Activated CD8-positive, alpha-beta memory T cell treated with anti-CD3 and anti-CD28 coated beads for 24 hours (primary cell): ENCODE data around the gene NIT2.
"Not testable (repeated sequence)": the region's sequence is repeated elsewhere in the genome, so short reads cannot be mapped to it uniquely, and the experiment has no call there.

Source experiments
- DNase-seq: peaks from one replicate; pipeline ENCODE4 v3.0.0-alpha.2; 2020

NIT2 gene

GRCh38 chr3:100334488-100335351 is at the start of gene NIT2:
NIT2 (plus strand) TSS chr3:100334757; CDS start chr3:100334792, 35 bp downstream.
- DNase-seq, result peak; percentile 91

- DNase-seq, result no peak
Measured at GRCh38 chr3:100288288-100288894, 46.2 kb upstream of the NIT2 start.

- no peak for DNase-seq
Measured at GRCh38 chr3:100289339-100289738, 45.2 kb upstream of the NIT2 start.

- DNase-seq, result no peak
Measured at GRCh38 chr3:100295089-100295488, 39.5 kb upstream of the NIT2 start.

- DNase-seq, result no peak
Measured at GRCh38 chr3:100297784-100298183, 36.8 kb upstream of the NIT2 start.

- DNase-seq, result no peak
Measured at GRCh38 chr3:100299016-100299415, 35.5 kb upstream of the NIT2 start.

GRCh38 chr3:100306695-100307094 is 27.9 kb upstream of the NIT2 start:
- no peak for DNase-seq

GRCh38 chr3:100310355-100310965 is 24.1 kb upstream of the NIT2 start:
- no peak for DNase-seq

GRCh38 chr3:100311011-100311410 is 23.5 kb upstream of the NIT2 start:
- DNase-seq, result no peak

GRCh38 chr3:100316641-100317069 is 17.9 kb upstream of the NIT2 start:
- no peak for DNase-seq

- DNase-seq, result no peak
Measured at GRCh38 chr3:100317912-100318311, 16.6 kb upstream of the NIT2 start.

GRCh38 chr3:100319951-100320350 is 14.6 kb upstream of the NIT2 start:
- DNase-seq, result no peak

GRCh38 chr3:100324044-100324443 is 10.5 kb upstream of the NIT2 start:
- DNase-seq, result no peak

- no peak for DNase-seq
Measured at GRCh38 chr3:100325827-100326226, 8.7 kb upstream of the NIT2 start.

GRCh38 chr3:100327377-100327776 is 7.2 kb upstream of the NIT2 start:
- DNase-seq, result not testable (repeated sequence)

GRCh38 chr3:100329800-100330489 is 4.6 kb upstream of the NIT2 start:
- no peak for DNase-seq

GRCh38 chr3:100330651-100331050 is 3.9 kb upstream of the NIT2 start:
- DNase-seq, result no peak

- no peak for DNase-seq
Measured at GRCh38 chr3:100331660-100332059, 2.9 kb upstream of the NIT2 start.

GRCh38 chr3:100333051-100333450 is 1.5 kb upstream of the NIT2 start:
- no peak for DNase-seq

- DNase-seq, result no peak
Measured at GRCh38 chr3:100333970-100334487, 528 bp upstream of the NIT2 start.

GRCh38 chr3:100335434-100335833 is 877 bp downstream of the NIT2 start:
- DNase-seq, result peak; percentile 62

- DNase-seq, result not testable (repeated sequence)
Measured at GRCh38 chr3:100336229-100336628, 1.7 kb downstream of the NIT2 start.

- no peak for DNase-seq
Measured at GRCh38 chr3:100338911-100339310, 4.4 kb downstream of the NIT2 start.
